Measurements from ENCODE around the gene TLX2. TPM values are rescaled to one million over a fixed set of nuclear protein-coding genes. Genes with fewer than 3 reads are reported as not detected.

Gene TLX2
- total and polyA plus RNA-seq, 2 of the 13 experiments (the other 11 are each of a cell fraction or from before 2014, with no cell fraction given): 0.05 to 0.20 TPM

DNA sequence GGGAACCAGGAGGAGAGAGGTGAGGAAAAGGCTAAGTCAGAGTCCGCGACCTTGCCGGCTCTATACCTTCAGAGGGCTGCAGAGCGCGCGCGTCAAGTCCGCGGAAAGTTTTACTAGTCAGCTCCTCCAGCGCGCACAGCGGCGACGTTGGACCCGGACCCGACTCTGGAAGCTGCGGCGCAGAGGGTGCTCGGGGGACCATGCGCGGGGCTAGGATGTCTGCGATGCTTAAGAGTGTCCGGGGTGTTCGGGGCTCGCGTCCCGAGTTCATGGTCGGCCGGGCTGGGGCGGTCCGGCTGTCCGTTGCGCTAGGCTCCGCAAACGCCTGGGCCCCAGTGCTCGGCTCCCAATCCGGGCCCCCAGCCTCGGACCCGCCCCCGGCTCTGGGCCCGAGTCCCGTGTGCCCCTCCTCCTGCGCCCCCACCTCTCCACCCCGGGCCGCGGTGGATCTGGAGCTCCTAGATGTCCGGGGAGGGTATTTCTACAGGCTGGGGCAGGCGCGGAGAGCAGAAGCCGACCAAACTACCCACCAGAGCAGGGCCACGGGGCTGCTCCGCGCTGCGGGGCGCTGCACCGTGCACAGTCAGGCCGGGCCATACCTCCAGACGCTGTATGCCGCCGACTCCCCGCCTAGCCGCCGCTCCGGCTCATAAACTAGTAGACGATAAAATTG lies 14.8 kb upstream of the TLX2 start, which contains the start of gene LBX2 (continued):
- TF ChIP-seq ZNF20 (CRISPR knock-in tag; IDR thresholded peaks at IDR 0.05): no peak
- TF ChIP-seq ZNF230 (CRISPR knock-in tag; IDR thresholded peaks at IDR 0.05): no peak
- TF ChIP-seq ZNF558 (CRISPR knock-in tag; IDR thresholded peaks at IDR 0.05; ENCODE audit: borderline replicate concordance): no peak
- TF ChIP-seq SIN3A (IDR thresholded peaks at IDR 0.05; ENCODE audit: borderline replicate concordance, low read depth, low read length): no peak
- TF ChIP-seq, protein P1, sequence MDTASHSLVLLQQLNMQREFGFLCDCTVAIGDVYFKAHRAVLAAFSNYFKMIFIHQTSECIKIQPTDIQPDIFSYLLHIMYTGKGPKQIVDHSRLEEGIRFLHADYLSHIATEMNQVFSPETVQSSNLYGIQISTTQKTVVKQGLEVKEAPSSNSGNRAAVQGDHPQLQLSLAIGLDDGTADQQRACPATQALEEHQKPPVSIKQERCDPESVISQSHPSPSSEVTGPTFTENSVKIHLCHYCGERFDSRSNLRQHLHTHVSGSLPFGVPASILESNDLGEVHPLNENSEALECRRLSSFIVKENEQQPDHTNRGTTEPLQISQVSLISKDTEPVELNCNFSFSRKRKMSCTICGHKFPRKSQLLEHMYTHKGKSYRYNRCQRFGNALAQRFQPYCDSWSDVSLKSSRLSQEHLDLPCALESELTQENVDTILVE (CRISPR knock-in tag; IDR thresholded peaks at IDR 0.05): no peak
- no peak for TF ChIP-seq ZFP36L2 (CRISPR knock-in tag; IDR thresholded peaks at IDR 0.05)
- no peak for TF ChIP-seq ZNF33B (CRISPR knock-in tag; IDR thresholded peaks at IDR 0.05)
- no peak for TF ChIP-seq ZNF780A (CRISPR knock-in tag; IDR thresholded peaks at IDR 0.05)
- TF ChIP-seq POLR2G (IDR thresholded peaks at IDR 0.05; ENCODE audit: low read depth, low read length): 0 out of 2 replicates have a peak, but pooled peaks have one; percentile 47
- no peak for TF ChIP-seq ZNF678 (CRISPR knock-in tag; IDR thresholded peaks at IDR 0.05)
- no peak for TF ChIP-seq ZNF451 (CRISPR knock-in tag; IDR thresholded peaks at IDR 0.05)
- no peak for TF ChIP-seq KDM1A (CRISPR knock-in tag; IDR thresholded peaks at IDR 0.05)
- no peak for TF ChIP-seq ZNF557 (CRISPR knock-in tag; IDR thresholded peaks at IDR 0.05)
- no peak for TF ChIP-seq ATF7-NPFF (CRISPR knock-in tag; IDR thresholded peaks at IDR 0.05; ENCODE audit: low read depth)
- TF ChIP-seq HNRNPL (IDR thresholded peaks at IDR 0.05; ENCODE audit: low read depth, low read length): no peak
- no peak for TF ChIP-seq ZNF790 (CRISPR knock-in tag; IDR thresholded peaks at IDR 0.05; ENCODE audit: borderline replicate concordance)
- no peak for TF ChIP-seq FLYWCH1 (CRISPR knock-in tag; IDR thresholded peaks at IDR 0.05)
- no peak for TF ChIP-seq ADNP (CRISPR knock-in tag; IDR thresholded peaks at IDR 0.05)
- no peak for TF ChIP-seq ZNF207 (IDR thresholded peaks at IDR 0.05; ENCODE audit: borderline replicate concordance)
- no peak for TF ChIP-seq SOX5 (CRISPR knock-in tag; IDR thresholded peaks at IDR 0.05; ENCODE audit: borderline replicate concordance)
- no peak for TF ChIP-seq CBX2 (IDR thresholded peaks at IDR 0.05; ENCODE audit: low read depth, low read length)
- no peak for TF ChIP-seq CBX2 (CRISPR knock-in tag; IDR thresholded peaks at IDR 0.05; ENCODE audit: low read depth)
- TF ChIP-seq MED13 (CRISPR knock-in tag; IDR thresholded peaks at IDR 0.05): no peak
- TF ChIP-seq, protein P2, sequence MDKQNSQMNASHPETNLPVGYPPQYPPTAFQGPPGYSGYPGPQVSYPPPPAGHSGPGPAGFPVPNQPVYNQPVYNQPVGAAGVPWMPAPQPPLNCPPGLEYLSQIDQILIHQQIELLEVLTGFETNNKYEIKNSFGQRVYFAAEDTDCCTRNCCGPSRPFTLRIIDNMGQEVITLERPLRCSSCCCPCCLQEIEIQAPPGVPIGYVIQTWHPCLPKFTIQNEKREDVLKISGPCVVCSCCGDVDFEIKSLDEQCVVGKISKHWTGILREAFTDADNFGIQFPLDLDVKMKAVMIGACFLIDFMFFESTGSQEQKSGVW (CRISPR knock-in tag; IDR thresholded peaks at IDR 0.05; ENCODE audit: borderline replicate concordance): no peak
- no peak for TF ChIP-seq HNRNPUL1 (IDR thresholded peaks at IDR 0.05; ENCODE audit: low read depth, low read length)
- no peak for TF ChIP-seq ZNF263 (CRISPR knock-in tag; IDR thresholded peaks at IDR 0.05)
- TF ChIP-seq GABPB1 (CRISPR knock-in tag; IDR thresholded peaks at IDR 0.05): peak; percentile 57; the same call in 1 of the 2 replicates

All from HepG2 (cell line).